Mammary epithelial cell (primary cell): ENCODE data around the gene SMIM43.

Experiments
- EZH2 ChIP-seq: IDR thresholded peaks from 2 replicates; pipeline ENCODE4 v1.6.1; 2012; ENCODE audit warnings: low read length, inconsistent platforms, borderline replicate concordance
- TF ChIP-seq, protein P1 (sequence below), 2 donors: IDR thresholded peaks in 1 of 2; conservative IDR thresholded peaks in 1 of 2; 2 replicates each; pipeline ENCODE4 v1.5.1; 2011 to 2012; ENCODE audit warnings: inconsistent platforms in 2 of 2, low read length in 2 of 2, mild to moderate bottlenecking in 2 of 2, control low read depth in 1 of 2, low read depth in 1 of 2; ENCODE audit not compliant: insufficient read depth in 1 of 2; ENCODE audit errors: extremely low read depth in 1 of 2

GRCh38 chr4:121794505-121795188, 29.7 kb upstream of the SMIM43 start:
- TF ChIP-seq, protein P1, sequence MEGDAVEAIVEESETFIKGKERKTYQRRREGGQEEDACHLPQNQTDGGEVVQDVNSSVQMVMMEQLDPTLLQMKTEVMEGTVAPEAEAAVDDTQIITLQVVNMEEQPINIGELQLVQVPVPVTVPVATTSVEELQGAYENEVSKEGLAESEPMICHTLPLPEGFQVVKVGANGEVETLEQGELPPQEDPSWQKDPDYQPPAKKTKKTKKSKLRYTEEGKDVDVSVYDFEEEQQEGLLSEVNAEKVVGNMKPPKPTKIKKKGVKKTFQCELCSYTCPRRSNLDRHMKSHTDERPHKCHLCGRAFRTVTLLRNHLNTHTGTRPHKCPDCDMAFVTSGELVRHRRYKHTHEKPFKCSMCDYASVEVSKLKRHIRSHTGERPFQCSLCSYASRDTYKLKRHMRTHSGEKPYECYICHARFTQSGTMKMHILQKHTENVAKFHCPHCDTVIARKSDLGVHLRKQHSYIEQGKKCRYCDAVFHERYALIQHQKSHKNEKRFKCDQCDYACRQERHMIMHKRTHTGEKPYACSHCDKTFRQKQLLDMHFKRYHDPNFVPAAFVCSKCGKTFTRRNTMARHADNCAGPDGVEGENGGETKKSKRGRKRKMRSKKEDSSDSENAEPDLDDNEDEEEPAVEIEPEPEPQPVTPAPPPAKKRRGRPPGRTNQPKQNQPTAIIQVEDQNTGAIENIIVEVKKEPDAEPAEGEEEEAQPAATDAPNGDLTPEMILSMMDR (conservative IDR thresholded peaks at IDR 0.05 in 1 of 2, IDR thresholded peaks at IDR 0.05 in 1 of 2; ENCODE audit: extremely low read depth in 1 of 2, insufficient read depth in 1 of 2, low read depth in 1 of 2, low read length in 2 of 2) = no peak
- no peak for TF ChIP-seq EZH2
